ENCODE data around the gene PIGV.
A peak's percentile ranks its signal among the peaks of the same experiment; 100 is the strongest.

Gene PIGV

DNA sequence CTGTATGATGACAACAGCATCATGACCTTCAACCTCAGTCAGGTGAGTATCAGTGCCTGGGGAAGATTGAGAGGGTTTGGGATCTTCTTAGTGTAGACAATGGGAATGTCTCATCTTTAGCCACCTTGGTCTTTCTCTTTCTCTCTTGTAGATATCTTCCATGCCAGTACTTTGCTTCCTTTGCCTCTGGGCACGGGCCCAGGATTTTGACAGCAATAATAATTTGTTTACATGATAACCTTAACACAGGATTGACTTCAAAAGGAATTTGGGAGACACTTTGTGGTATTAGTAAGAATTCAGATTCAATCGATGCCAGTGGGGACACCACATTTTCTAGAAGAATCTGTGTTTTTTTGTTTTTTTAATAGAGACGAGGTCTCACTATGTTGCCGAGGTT, 12.1 kb upstream of the PIGV start:
- H3K4me3 ChIP-seq (ENCODE audit: low read length): no peak overlapping the region
- H3K9me3 ChIP-seq (replicated peaks; ENCODE audit: low read length): no peaks in the 10 kb centered on the region
- no peak overlapping the region for H3K9ac ChIP-seq (ENCODE audit: low read depth, low read length)
- peaks cover 85% of the 10 kb centered on the region for H3K36me3 ChIP-seq (ENCODE audit: insufficient read depth, low read length)
- no peaks in the 10 kb centered on the region for H3K27me3 ChIP-seq (ENCODE audit: control insufficient read depth, insufficient read depth, low read length)
- peaks cover 29% of the 10 kb centered on the region for H3K4me1 ChIP-seq (ENCODE audit: control insufficient read depth, insufficient read depth, low read length)
- H3K4me2 ChIP-seq (ENCODE audit: low read length): no peak overlapping the region

DNA sequence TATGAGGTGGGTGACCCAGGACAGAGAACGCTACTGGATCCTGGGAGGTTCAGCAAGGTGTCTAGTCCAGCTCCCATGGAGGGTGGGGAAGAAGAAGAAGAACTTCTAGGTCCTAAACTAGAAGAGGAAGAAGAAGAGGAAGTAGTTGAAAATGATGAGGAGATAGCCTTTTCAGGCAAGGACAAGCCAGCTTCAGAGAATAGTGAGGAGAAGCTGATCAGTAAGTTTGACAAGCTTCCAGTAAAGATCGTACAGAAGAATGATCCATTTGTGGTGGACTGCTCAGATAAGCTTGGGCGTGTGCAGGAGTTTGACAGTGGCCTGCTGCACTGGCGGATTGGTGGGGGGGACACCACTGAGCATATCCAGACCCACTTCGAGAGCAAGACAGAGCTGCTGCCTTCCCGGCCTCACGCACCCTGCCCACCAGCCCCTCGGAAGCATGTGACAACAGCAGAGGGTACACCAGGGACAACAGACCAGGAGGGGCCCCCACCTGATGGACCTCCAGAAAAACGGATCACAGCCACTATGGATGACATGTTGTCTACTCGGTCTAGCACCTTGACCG, 8.6 kb upstream of the PIGV start:
- no peaks in the 10 kb centered on the region for H3K9me3 ChIP-seq (replicated peaks; ENCODE audit: low read length)
- no peak overlapping the region for H3K9ac ChIP-seq (ENCODE audit: low read depth, low read length)
- H3K4me1 ChIP-seq (ENCODE audit: control insufficient read depth, insufficient read depth, low read length): peaks cover 6% of the 10 kb centered on the region
- H3K4me3 ChIP-seq (ENCODE audit: low read length): no peak overlapping the region
- H3K27me3 ChIP-seq (ENCODE audit: control insufficient read depth, insufficient read depth, low read length): no peaks in the 10 kb centered on the region
- no peak overlapping the region for H3K4me2 ChIP-seq (ENCODE audit: low read length)
- peaks cover 86% of the 10 kb centered on the region for H3K36me3 ChIP-seq (ENCODE audit: insufficient read depth, low read length)

DNA sequence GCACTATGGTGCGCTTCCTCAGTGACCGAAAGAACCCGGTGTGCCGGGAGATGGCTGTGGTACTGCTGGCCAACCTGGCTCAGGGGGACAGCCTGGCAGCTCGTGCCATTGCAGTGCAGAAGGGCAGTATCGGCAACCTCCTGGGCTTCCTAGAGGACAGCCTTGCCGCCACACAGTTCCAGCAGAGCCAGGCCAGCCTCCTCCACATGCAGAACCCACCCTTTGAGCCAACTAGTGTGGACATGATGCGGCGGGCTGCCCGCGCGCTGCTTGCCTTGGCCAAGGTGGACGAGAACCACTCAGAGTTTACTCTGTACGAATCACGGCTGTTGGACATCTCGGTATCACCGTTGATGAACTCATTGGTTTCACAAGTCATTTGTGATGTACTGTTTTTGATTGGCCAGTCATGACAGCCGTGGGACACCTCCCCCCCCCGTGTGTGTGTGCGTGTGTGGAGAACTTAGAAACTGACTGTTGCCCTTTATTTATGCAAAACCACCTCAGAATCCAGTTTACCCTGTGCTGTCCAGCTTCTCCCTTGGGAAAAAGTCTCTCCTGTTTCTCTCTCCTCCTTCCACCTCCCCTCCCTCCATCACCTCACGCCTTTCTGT, 7.3 kb upstream of the PIGV start:
- H3K4me3 ChIP-seq (ENCODE audit: low read length): no peak overlapping the region
- no peaks in the 10 kb centered on the region for H3K9me3 ChIP-seq (replicated peaks; ENCODE audit: low read length)
- H3K4me1 ChIP-seq (ENCODE audit: control insufficient read depth, insufficient read depth, low read length): peaks cover 8% of the 10 kb centered on the region
- no peak overlapping the region for H3K4me2 ChIP-seq (ENCODE audit: low read length)
- H3K36me3 ChIP-seq (ENCODE audit: insufficient read depth, low read length): peaks cover 73% of the 10 kb centered on the region
- H3K27me3 ChIP-seq (ENCODE audit: control insufficient read depth, insufficient read depth, low read length): no peaks in the 10 kb centered on the region
- no peak overlapping the region for H3K9ac ChIP-seq (ENCODE audit: low read depth, low read length)

DNA sequence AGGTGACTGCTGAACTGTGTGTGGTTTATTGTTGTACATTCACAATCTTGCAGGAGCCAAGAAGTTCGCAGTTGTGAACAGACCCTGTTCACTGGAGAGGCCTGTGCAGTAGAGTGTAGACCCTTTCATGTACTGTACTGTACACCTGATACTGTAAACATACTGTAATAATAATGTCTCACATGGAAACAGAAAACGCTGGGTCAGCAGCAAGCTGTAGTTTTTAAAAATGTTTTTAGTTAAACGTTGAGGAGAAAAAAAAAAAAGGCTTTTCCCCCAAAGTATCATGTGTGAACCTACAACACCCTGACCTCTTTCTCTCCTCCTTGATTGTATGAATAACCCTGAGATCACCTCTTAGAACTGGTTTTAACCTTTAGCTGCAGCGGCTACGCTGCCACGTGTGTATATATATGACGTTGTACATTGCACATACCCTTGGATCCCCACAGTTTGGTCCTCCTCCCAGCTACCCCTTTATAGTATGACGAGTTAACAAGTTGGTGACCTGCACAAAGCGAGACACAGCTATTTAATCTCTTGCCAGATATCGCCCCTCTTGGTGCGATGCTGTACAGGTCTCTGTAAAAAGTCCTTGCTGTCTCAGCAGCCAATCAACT, 6.4 kb upstream of the PIGV start:
- H3K9me3 ChIP-seq (replicated peaks; ENCODE audit: low read length): no peaks in the 10 kb centered on the region
- H3K9ac ChIP-seq (ENCODE audit: low read depth, low read length): no peak overlapping the region
- H3K27me3 ChIP-seq (ENCODE audit: control insufficient read depth, insufficient read depth, low read length): no peaks in the 10 kb centered on the region
- H3K4me2 ChIP-seq (ENCODE audit: low read length): no peak overlapping the region
- H3K36me3 ChIP-seq (ENCODE audit: insufficient read depth, low read length): peaks cover 67% of the 10 kb centered on the region
- peaks cover 16% of the 10 kb centered on the region for H3K4me1 ChIP-seq (ENCODE audit: control insufficient read depth, insufficient read depth, low read length)
- no peak overlapping the region for H3K4me3 ChIP-seq (ENCODE audit: low read length)

DNA sequence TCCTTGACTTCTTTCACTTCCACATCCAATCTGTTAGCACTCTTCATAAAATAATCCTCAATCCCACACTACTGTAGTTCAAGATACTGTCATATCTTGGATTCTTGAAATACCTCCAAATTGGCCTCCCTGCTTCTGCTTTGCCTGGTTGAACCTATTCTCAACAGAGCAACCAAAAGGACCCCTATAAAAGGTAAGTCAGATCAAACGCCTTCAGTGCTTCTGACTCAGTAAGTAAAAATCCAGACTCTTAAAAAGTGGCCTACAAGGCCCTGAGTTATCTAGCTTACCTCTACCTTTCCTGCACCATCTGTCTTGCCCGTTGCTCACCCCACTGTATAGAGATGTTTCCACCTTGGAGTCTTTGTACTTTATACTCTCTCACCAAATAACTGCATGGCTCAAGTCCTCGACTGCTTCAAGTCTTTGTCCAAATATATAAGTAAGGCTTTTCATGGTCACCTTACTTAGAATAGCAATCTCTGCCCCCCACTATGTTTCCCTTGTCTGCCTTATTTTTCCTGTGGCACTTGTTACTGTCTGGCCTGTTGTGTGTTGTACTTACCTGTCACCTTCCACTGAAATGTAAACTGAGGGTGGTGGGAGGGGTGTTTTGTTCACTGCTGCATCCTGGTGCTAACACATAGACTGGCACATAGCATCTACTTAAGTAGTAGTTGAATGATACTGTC, 5.1 kb upstream of the PIGV start:
- Histone ChIP-seq H3K36me3 (ENCODE audit: insufficient read depth, low read length) (peaks cover 55% of the 10 kb centered on the region), H3K27me3 (ENCODE audit: control insufficient read depth, insufficient read depth, low read length) (no peaks in the 10 kb centered on the region), H3K4me2 (ENCODE audit: low read length) (no peak overlapping the region), H3K9me3 (replicated peaks; ENCODE audit: low read length) (no peaks in the 10 kb centered on the region), H3K9ac (ENCODE audit: low read depth, low read length) (no peak overlapping the region), H3K4me3 (ENCODE audit: low read length) (no peak overlapping the region), H3K4me1 (ENCODE audit: control insufficient read depth, insufficient read depth, low read length) (peaks cover 30% of the 10 kb centered on the region)

DNA sequence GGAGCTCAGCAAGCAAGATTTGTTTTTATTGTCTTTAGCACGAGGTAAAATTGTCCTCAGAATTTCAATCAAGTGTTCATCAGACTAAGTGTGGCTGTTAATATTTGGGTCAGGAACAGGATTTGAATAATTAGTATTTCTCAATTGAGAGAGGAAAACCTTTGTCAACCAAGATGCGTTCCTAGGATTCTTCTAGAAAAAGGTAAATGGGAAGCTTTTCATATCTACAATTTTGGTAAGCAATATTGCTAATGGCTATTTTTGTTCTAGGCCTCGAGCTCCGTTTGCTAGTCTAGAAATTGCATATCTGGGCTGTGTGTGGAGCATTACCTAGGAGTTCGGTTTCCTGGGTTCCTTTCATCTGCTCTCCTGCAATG, 4.1 kb upstream of the PIGV start:
- Histone ChIP-seq H3K36me3 (ENCODE audit: insufficient read depth, low read length) (peaks cover 48% of the 10 kb centered on the region), H3K27me3 (ENCODE audit: control insufficient read depth, insufficient read depth, low read length) (no peaks in the 10 kb centered on the region), H3K4me3 (ENCODE audit: low read length) (no peak overlapping the region), H3K9ac (ENCODE audit: low read depth, low read length) (no peak overlapping the region), H3K4me1 (ENCODE audit: control insufficient read depth, insufficient read depth, low read length) (peaks cover 36% of the 10 kb centered on the region), H3K4me2 (ENCODE audit: low read length) (no peak overlapping the region), H3K9me3 (replicated peaks; ENCODE audit: low read length) (no peaks in the 10 kb centered on the region)

DNA sequence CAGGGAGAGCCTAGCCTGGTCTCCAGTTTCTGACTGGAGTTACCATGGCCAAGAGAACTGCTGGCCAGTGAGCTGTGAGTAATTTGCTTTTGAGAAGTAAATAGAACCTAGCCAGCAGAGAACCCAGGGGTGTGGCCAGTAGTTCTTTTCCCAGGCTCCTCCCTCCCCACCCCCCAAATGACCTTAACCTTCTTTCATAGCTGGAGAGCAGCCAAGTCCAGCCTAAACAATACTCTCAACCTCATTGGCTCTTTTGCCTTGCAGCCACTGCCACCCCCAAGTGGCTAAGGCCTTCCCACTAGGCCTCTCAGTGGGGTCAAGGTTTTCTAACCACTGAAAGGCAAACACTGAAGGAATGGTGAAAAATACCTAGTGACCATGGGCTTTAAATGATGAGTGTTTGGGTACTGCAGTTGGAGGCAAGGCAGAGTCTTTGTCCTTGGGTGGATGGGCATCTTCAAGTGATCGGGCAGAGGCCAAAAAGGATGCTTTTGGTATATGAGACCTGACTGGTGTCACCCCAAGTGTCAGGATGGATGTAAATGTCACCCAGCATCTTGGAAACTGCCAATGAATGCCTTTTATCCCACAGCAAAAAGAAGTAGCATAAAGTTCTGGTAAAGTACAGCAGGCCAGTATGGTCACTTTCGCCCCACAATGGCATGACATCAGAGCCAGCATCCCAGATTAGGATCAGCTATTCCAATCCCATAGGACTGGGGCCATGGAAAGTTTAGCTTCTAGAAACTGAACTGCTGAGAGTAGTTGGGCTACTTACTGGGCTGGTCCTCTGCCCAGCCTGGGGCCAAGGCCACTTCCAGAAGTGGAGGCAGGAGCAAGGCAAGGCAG, 3.5 kb upstream of the PIGV start:
- no peaks in the 10 kb centered on the region for H3K9me3 ChIP-seq (replicated peaks; ENCODE audit: low read length)
- H3K9ac ChIP-seq (ENCODE audit: low read depth, low read length): no peak overlapping the region
- H3K4me1 ChIP-seq (ENCODE audit: control insufficient read depth, insufficient read depth, low read length): peaks cover 40% of the 10 kb centered on the region
- H3K36me3 ChIP-seq (ENCODE audit: insufficient read depth, low read length): peaks cover 42% of the 10 kb centered on the region
- H3K27me3 ChIP-seq (ENCODE audit: control insufficient read depth, insufficient read depth, low read length): no peaks in the 10 kb centered on the region
- H3K4me3 ChIP-seq (ENCODE audit: low read length): no peak overlapping the region
- H3K4me2 ChIP-seq (ENCODE audit: low read length): no peak overlapping the region

DNA sequence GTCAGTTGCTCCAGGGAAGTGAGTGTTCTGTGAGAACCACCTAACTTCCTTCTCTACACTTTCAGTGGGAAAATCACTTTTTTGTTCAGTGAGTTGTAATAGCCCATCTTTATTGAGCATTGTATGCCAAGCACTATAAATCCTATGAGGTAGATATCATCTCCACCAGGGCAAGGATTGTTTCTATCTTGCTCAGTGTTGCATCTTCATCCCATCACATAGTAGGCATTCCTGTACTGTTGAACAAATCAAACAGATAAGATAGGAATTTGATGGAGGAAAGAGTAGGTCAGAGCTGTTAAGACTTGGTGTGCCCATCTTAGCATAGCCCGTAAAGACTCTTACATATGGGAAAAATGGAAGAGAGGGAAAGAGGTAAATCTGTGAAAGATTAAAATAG, 2.9 kb upstream of the PIGV start:
- no peak overlapping the region for H3K4me2 ChIP-seq (ENCODE audit: low read length)
- H3K9ac ChIP-seq (ENCODE audit: low read depth, low read length): no peak overlapping the region
- H3K4me1 ChIP-seq (ENCODE audit: control insufficient read depth, insufficient read depth, low read length): peaks cover 40% of the 10 kb centered on the region
- H3K36me3 ChIP-seq (ENCODE audit: insufficient read depth, low read length): peaks cover 36% of the 10 kb centered on the region
- H3K4me3 ChIP-seq (ENCODE audit: low read length): no peak overlapping the region
- H3K27me3 ChIP-seq (ENCODE audit: control insufficient read depth, insufficient read depth, low read length): no peaks in the 10 kb centered on the region
- H3K9me3 ChIP-seq (replicated peaks; ENCODE audit: low read length): no peaks in the 10 kb centered on the region

DNA sequence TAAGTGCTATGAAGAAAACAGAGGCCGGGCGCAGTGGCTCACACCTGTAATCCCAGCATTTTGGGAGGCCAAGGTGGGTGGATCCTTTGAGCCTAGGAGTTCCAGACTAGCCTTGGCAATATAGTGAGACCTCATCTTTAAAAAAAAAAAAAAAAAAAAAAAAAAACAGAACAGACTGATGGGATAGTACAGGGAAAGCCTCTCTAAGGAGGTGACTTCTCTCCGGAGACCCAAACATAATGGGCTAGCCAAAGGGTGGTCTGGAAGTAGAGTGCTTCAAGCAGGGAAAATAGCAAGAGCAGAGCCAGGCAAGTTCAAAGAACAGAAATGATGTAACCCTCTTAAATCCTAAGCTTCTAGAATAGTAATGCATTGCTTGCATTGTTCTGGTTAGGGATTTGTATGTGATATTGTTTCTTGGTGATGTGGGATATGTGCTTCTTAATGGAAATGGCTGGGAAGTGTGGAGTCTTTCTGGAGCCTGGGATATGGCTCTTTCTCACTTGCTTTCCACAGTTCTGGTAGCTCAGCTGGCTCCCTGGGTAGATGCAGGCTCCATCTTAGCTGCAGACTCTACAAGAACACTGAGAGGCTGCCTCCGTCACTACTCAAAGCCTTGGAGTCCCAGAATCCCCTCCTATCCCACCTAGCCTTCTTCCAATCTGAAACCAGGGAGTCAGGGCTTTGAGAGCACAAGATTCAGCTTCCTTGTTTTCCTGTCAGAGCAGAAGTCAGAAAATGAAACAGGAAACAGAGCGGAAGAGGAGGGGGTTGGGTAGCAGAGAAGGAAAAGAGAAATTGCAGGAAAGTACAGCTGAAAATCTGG, 1.9 kb upstream of the PIGV start:
- peaks cover 40% of the 10 kb centered on the region for H3K4me1 ChIP-seq (ENCODE audit: control insufficient read depth, insufficient read depth, low read length)
- H3K9ac ChIP-seq (ENCODE audit: low read depth, low read length): peak overlapping the region; percentile 98

DNA sequence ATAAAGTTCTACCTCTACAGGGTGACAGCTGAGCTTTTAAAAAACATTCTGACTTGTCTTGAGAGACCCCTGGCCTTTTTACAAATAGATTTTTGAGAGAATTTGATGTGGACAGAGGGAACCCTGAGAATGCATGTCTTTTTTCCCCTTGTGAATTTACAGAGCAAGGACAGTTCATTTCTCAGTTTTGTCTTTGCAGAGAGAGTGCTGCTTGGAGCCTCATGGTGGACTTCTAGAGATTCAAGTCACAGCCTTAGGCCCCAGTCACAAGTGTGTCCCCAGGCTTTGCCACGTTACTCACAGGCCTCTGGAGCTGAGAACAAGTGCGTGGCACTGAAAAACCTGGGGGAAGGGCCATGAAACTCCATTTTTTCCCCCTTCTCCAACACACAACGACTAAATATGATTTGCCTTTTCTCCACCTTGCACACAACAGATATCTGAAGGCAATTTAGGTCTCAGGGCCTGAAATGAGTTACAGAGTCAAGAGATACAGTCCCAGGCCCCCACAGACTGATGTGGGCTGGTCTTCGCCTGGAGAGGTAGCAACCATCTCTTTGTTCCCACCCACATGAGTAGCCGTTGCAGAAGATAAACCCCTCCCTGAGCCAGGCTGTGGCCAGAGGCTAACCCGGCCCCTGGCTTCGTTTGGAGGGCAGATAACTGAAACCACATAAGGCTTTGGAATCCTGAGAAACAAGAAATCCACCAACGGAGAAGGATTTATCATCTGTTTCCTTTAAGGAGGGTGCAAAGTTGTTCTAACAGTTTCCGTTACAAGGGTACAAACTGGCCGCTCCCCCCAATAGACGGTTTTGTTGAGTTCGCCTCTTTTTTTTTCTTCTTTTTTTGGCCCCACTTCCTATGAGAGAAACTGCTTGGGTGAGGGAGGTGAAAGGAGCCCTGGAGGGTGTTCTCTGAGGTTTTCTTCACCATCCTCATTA, 1.0 kb upstream of the PIGV start:
- Histone ChIP-seq H3K9me3 (replicated peaks; ENCODE audit: low read length) (no peaks in the 10 kb centered on the region), H3K27me3 (ENCODE audit: control insufficient read depth, insufficient read depth, low read length) (no peaks in the 10 kb centered on the region), H3K4me1 (ENCODE audit: control insufficient read depth, insufficient read depth, low read length) (peaks cover 40% of the 10 kb centered on the region), H3K4me2 (ENCODE audit: low read length) (peak overlapping the region; percentile 99), H3K9ac (ENCODE audit: low read depth, low read length) (peak overlapping the region; percentile 98), H3K36me3 (ENCODE audit: insufficient read depth, low read length) (peaks cover 17% of the 10 kb centered on the region), H3K4me3 (ENCODE audit: low read length) (peak overlapping the region; percentile 91)

More for the DNA sequence above, 1.9 kb upstream of the PIGV start:
- no peaks in the 10 kb centered on the region for H3K9me3 ChIP-seq (replicated peaks; ENCODE audit: low read length)
- H3K4me2 ChIP-seq (ENCODE audit: low read length): peak overlapping the region; percentile 99
- H3K36me3 ChIP-seq (ENCODE audit: insufficient read depth, low read length): peaks cover 26% of the 10 kb centered on the region
- peak overlapping the region; percentile 28 for H3K4me3 ChIP-seq (ENCODE audit: low read length)
- H3K27me3 ChIP-seq (ENCODE audit: control insufficient read depth, insufficient read depth, low read length): no peaks in the 10 kb centered on the region
